Naive thymus-derived CD8-positive, alpha-beta T cell (primary cell): ENCODE measurements around the gene CTPS1. TPM values are rescaled to one million over a fixed set of nuclear protein-coding genes. Genes with fewer than 3 reads are reported as not detected.
A peak's percentile ranks its signal among the peaks of the same experiment; 100 is the strongest.

ENCODE experiments used
- ATAC-seq, 2 donors: fragments of 150-1000 bp; cut with Tn5 transposase in 1 of 2; sonication (Bioruptor Pico), chemical (Tn5 transposase) in 1 of 2; 1 replicate in 1 of 2; 2 replicates in 1 of 2; pipeline ENCODE4 v1.10.0; 2021; ENCODE audit warnings: mild to moderate bottlenecking in 2 of 2, moderate library complexity in 2 of 2
- POLR2A ChIA-PET: fragments of 350-600 bp; sonication (Branson Sonifier 250); formaldehyde crosslinking; loops from one replicate; lab custom pipeline; 2021; ENCODE audit warnings: antibody characterized with exemption; lab: Charles Lee
- DNase-seq, 10 donors: peaks; one replicate each; pipeline versions ENCODE4 v3.0.0 to v3.0.0-alpha.2; 2020 to 2022
- H3K27ac Mint-ChIP-seq, 10 donors: one replicate each; pipeline ENCODE4 v1.8.0; 2020 to 2022; ENCODE audit warnings: mild to moderate bottlenecking in 10 of 10, mixed read lengths in 10 of 10, moderate library complexity in 4 of 10, inconsistent platforms in 1 of 10
- H3K27me3 Mint-ChIP-seq, 5 donors: one replicate each; pipeline ENCODE4 v1.8.0; 2021 to 2022; ENCODE audit warnings: mixed read lengths in 5 of 5
- H3K36me3 Mint-ChIP-seq, 3 donors: one replicate each; pipeline ENCODE4 v1.8.0; 2020 to 2022; ENCODE audit warnings: mixed read lengths in 3 of 3, mild to moderate bottlenecking in 2 of 3, inconsistent platforms in 1 of 3
- H3K4me1 Mint-ChIP-seq, 4 donors: one replicate each; pipeline ENCODE4 v1.8.0; 2021 to 2022; ENCODE audit warnings: mixed read lengths in 4 of 4
- H3K4me3 Mint-ChIP-seq, 10 donors: one replicate each; pipeline ENCODE4 v1.8.0; 2020 to 2022; ENCODE audit warnings: mild to moderate bottlenecking in 10 of 10, mixed read lengths in 10 of 10, moderate library complexity in 6 of 10, inconsistent platforms in 1 of 10
- H3K9me3 Mint-ChIP-seq, 9 donors: one replicate each; pipeline ENCODE4 v1.8.0; 2020 to 2022; ENCODE audit warnings: mixed read lengths in 9 of 9, mild to moderate bottlenecking in 3 of 9, inconsistent platforms in 1 of 9, moderate library complexity in 1 of 9
- polyA plus RNA-seq, 3 donors: library from polyadenylated mRNA; unstranded; fragments of 300-500 nt; fragmentation: Illumina TruSeq; gene quantifications; one replicate each; pipeline ENCODE4 v1.2.3, GENCODE V29; 2021
- total RNA-seq, 8 experiments: library from RNA in 2 of 8; stranded (reverse) in 2 of 8; gene quantifications; one replicate each; pipeline ENCODE4 v1.2.3 and lab custom pipeline; 2021 to 2026

Gene CTPS1
- total and polyA plus RNA-seq, 5 experiments from 2014 or later: 12.7 to 25.6 (median 21.3) TPM

- no peak for DNase-seq
- peaks cover 3 to 4% (median 4%) of the 10 kb centered on the region in 4 donors for H3K4me1 Mint-ChIP-seq
- H3K4me3 Mint-ChIP-seq: no peak overlapping the region
- H3K9me3 Mint-ChIP-seq: no peaks in the 10 kb centered on the region
- no peak for ATAC-seq
- no peaks in the 10 kb centered on the region for H3K36me3 Mint-ChIP-seq
- H3K27me3 Mint-ChIP-seq: peaks cover 0 to 2% (median 0%) of the 10 kb centered on the region in 5 donors
- POLR2A ChIA-PET: no interaction called here
- no peak overlapping the region for H3K27ac Mint-ChIP-seq
Observed at GRCh38 chr1:40973912-40974311, 5.6 kb upstream of the CTPS1 start.

GRCh38 chr1:40974945-40975344 lies 4.6 kb upstream of the CTPS1 start:
- Mint-ChIP-seq H3K27ac (no peak overlapping the region), H3K36me3 (no peaks in the 10 kb centered on the region), H3K9me3 (no peaks in the 10 kb centered on the region), H3K27me3 (no peaks in the 10 kb centered on the region), H3K4me3 (no peak overlapping the region), H3K4me1 (peaks cover 3 to 6% (median 5%) of the 10 kb centered on the region in 4 donors)
- POLR2A ChIA-PET: no interaction called here
- no peak for DNase-seq
- no peak for ATAC-seq

- ATAC-seq (no peak), DNase-seq (no peak)
- no peaks in the 10 kb centered on the region for H3K27me3 Mint-ChIP-seq
- H3K27ac Mint-ChIP-seq: peak overlapping the region in 1 of 10 donors; percentile 17
- H3K9me3 Mint-ChIP-seq: no peaks in the 10 kb centered on the region
- peaks cover 19 to 24% (median 21%) of the 10 kb centered on the region in 4 donors for H3K4me1 Mint-ChIP-seq
- peaks cover 0 to 2% (median 0%) of the 10 kb centered on the region in 3 donors for H3K36me3 Mint-ChIP-seq
- peak overlapping the region in 5 of 10 donors; percentile 15 to 54 (median 38) for H3K4me3 Mint-ChIP-seq
- POLR2A ChIA-PET: no interaction called here
Observed at GRCh38 chr1:40976952-40977690, 2.4 kb upstream of the CTPS1 start.

GRCh38 chr1:40977716-40978115 lies 1.8 kb upstream of the CTPS1 start:
- ATAC-seq (no peak), DNase-seq (no peak)
- Mint-ChIP-seq H3K36me3 (peaks cover 0 to 2% (median 0%) of the 10 kb centered on the region in 3 donors), H3K27ac (peak overlapping the region in 1 of 10 donors; percentile 47), H3K27me3 (no peaks in the 10 kb centered on the region), H3K4me3 (peak overlapping the region in 6 of 10 donors; percentile 5 to 81 (median 46)), H3K4me1 (peaks cover 20 to 30% (median 23%) of the 10 kb centered on the region in 4 donors), H3K9me3 (no peaks in the 10 kb centered on the region)
- POLR2A ChIA-PET: no interaction called here

GRCh38 chr1:40978886-40979240 lies 633 bp upstream of the CTPS1 start:
- Mint-ChIP-seq H3K4me1 (peaks cover 20 to 36% (median 24%) of the 10 kb centered on the region in 4 donors), H3K27ac (peak overlapping the region in 8 of 10 donors; percentile 47 to 98 (median 91)), H3K9me3 (no peaks in the 10 kb centered on the region), H3K36me3 (peaks cover 2 to 12% (median 4%) of the 10 kb centered on the region in 3 donors), H3K4me3 (peak overlapping the region; percentile 76 to 89 (median 84)), H3K27me3 (no peaks in the 10 kb centered on the region)
- DNase-seq (peak in 3 of 10 donors; percentile 3 to 13 (median 6)), ATAC-seq (no peak)
- POLR2A ChIA-PET: interaction anchor here (2.1 to 2.8 kb wide), 3 partner anchors 25 to 287 kb away, joined by 10 to 28 read pairs (median 24); partner anchors contain the start of genes CITED4 and NFYC

- peak in 1 of 10 donors; percentile 82 for DNase-seq
- peak overlapping the region; percentile 81 to 99 (median 96) for H3K4me3 Mint-ChIP-seq
- peak overlapping the region; percentile 83 to 99 (median 98) for H3K27ac Mint-ChIP-seq
- no peaks in the 10 kb centered on the region for H3K27me3 Mint-ChIP-seq
- peaks cover 6 to 24% (median 12%) of the 10 kb centered on the region in 3 donors for H3K36me3 Mint-ChIP-seq
- ATAC-seq: peak; percentile 40 to 48
- POLR2A ChIA-PET: interaction anchor here (0.6 to 2.8 kb wide), 11 partner anchors 13 to 1987 kb away, joined by 3 to 28 read pairs (median 4); partner anchors contain the start of genes CITED4, NFYC, P3H1 and PPIE
- H3K4me1 Mint-ChIP-seq: peaks cover 23 to 37% (median 24%) of the 10 kb centered on the region in 4 donors
- no peaks in the 10 kb centered on the region for H3K9me3 Mint-ChIP-seq
Observed at GRCh38 chr1:40980068-40980452, 564 bp downstream of the CTPS1 start.

- ATAC-seq (peak; percentile 24 to 40), DNase-seq (peak; percentile 21 to 78 (median 60))
- H3K27me3 Mint-ChIP-seq: no peaks in the 10 kb centered on the region
- peaks cover 6 to 29% (median 12%) of the 10 kb centered on the region in 3 donors for H3K36me3 Mint-ChIP-seq
- POLR2A ChIA-PET: interaction anchor here (0.7 to 2.8 kb wide), 8 partner anchors 14 to 1786 kb away, joined by 3 to 28 read pairs (median 4); partner anchors contain the start of genes CITED4, NFYC, P3H1 and PPIE
- peak overlapping the region; percentile 83 to 99 (median 98) for H3K27ac Mint-ChIP-seq
- H3K4me1 Mint-ChIP-seq: peaks cover 23 to 37% (median 24%) of the 10 kb centered on the region in 4 donors
- no peaks in the 10 kb centered on the region for H3K9me3 Mint-ChIP-seq
- H3K4me3 Mint-ChIP-seq: peak overlapping the region; percentile 81 to 99 (median 96)
Observed at GRCh38 chr1:40980453-40981121, 1.1 kb downstream of the CTPS1 start.

- POLR2A ChIA-PET: interaction anchor here (1.3 kb wide), 1 partner anchor 22 kb away, joined by 3 read pairs; no protein-coding TSS in a partner anchor
- Mint-ChIP-seq H3K27ac (peak overlapping the region in 3 of 10 donors; percentile 63 to 97 (median 83)), H3K27me3 (no peaks in the 10 kb centered on the region), H3K4me3 (peak overlapping the region in 7 of 10 donors; percentile 2 to 52 (median 43)), H3K4me1 (peaks cover 23 to 42% (median 28%) of the 10 kb centered on the region in 4 donors), H3K9me3 (no peaks in the 10 kb centered on the region), H3K36me3 (peaks cover 6 to 42% (median 22%) of the 10 kb centered on the region in 3 donors)
- DNase-seq (no peak), ATAC-seq (no peak)
Observed at GRCh38 chr1:40981691-40982448, 2.4 kb downstream of the CTPS1 start.

GRCh38 chr1:40982721-40983120 lies 3.2 kb downstream of the CTPS1 start:
- Mint-ChIP-seq H3K27me3 (no peaks in the 10 kb centered on the region), H3K27ac (peak overlapping the region in 1 of 10 donors; percentile 47), H3K4me1 (peaks cover 23 to 40% (median 28%) of the 10 kb centered on the region in 4 donors), H3K36me3 (peaks cover 6 to 50% (median 29%) of the 10 kb centered on the region in 3 donors), H3K4me3 (no peak overlapping the region), H3K9me3 (no peaks in the 10 kb centered on the region)
- POLR2A ChIA-PET: interaction anchor here (1.3 kb wide), 1 partner anchor 21 kb away, joined by 3 read pairs; no protein-coding TSS in a partner anchor
- no peak for DNase-seq
- ATAC-seq: no peak

- peaks cover 6 to 56% (median 34%) of the 10 kb centered on the region in 3 donors for H3K36me3 Mint-ChIP-seq
- H3K27ac Mint-ChIP-seq: no peak overlapping the region
- POLR2A ChIA-PET: interaction anchor here (1.3 kb wide), 1 partner anchor 20 kb away, joined by 3 read pairs; no protein-coding TSS in a partner anchor
- H3K27me3 Mint-ChIP-seq: no peaks in the 10 kb centered on the region
- DNase-seq: no peak
- no peak for ATAC-seq
- H3K4me1 Mint-ChIP-seq: peaks cover 23 to 40% (median 28%) of the 10 kb centered on the region in 4 donors
- H3K9me3 Mint-ChIP-seq: no peaks in the 10 kb centered on the region
- H3K4me3 Mint-ChIP-seq: no peak overlapping the region
Observed at GRCh38 chr1:40983286-40983685, 3.8 kb downstream of the CTPS1 start.

GRCh38 chr1:40984066-40984465 lies 4.6 kb downstream of the CTPS1 start:
- peaks cover 23 to 37% (median 25%) of the 10 kb centered on the region in 4 donors for H3K4me1 Mint-ChIP-seq
- no peaks in the 10 kb centered on the region for H3K9me3 Mint-ChIP-seq
- DNase-seq (no peak), ATAC-seq (no peak)
- H3K36me3 Mint-ChIP-seq: peaks cover 6 to 64% (median 42%) of the 10 kb centered on the region in 3 donors
- no peaks in the 10 kb centered on the region for H3K27me3 Mint-ChIP-seq
- H3K4me3 Mint-ChIP-seq: no peak overlapping the region
- no peak overlapping the region for H3K27ac Mint-ChIP-seq
- POLR2A ChIA-PET: no interaction called here

GRCh38 chr1:40984531-40984930 lies 5.0 kb downstream of the CTPS1 start:
- peaks cover 6 to 68% (median 47%) of the 10 kb centered on the region in 3 donors for H3K36me3 Mint-ChIP-seq
- ATAC-seq (no peak), DNase-seq (no peak)
- H3K4me1 Mint-ChIP-seq: peaks cover 23 to 37% (median 25%) of the 10 kb centered on the region in 4 donors
- no peak overlapping the region for H3K27ac Mint-ChIP-seq
- no peak overlapping the region for H3K4me3 Mint-ChIP-seq
- H3K27me3 Mint-ChIP-seq: no peaks in the 10 kb centered on the region
- no peaks in the 10 kb centered on the region for H3K9me3 Mint-ChIP-seq
- POLR2A ChIA-PET: no interaction called here
